Stimulated activated CD4-positive, alpha-beta T cell treated with anti-CD3 and anti-CD28 coated beads, Interleukin-4, amount 100 ng/mL, for 4 hours (primary cell): ENCODE data around the gene FAM186B.
"Not testable (repeated sequence)": the region's sequence is repeated elsewhere in the genome, so short reads cannot be mapped to it uniquely, and the experiment has no call there.

Experiments
- DNase-seq, 2 experiments: peaks; one replicate each; pipeline ENCODE4 v3.0.0-alpha.2; 2020

Gene FAM186B

DNA sequence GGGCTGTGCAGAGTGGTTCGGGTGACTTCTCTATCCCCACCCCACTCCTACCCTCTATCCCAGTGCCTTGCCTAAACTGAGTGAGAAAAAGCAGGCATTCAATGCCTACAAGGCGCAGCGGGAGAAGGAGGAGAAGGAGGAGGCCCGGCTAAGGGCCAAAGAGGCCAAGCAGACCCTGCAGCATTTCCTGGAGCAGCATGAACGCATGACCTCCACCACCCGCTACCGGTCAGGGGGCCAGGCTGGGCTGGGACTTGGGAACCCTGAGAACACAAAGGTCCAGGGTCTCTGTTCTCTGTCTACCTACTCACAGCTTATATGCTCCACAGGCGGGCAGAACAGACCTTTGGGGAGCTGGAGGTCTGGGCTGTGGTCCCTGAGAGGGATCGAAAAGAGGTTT, 29.6 kb upstream of the FAM186B start:
- no peak for DNase-seq

DNA sequence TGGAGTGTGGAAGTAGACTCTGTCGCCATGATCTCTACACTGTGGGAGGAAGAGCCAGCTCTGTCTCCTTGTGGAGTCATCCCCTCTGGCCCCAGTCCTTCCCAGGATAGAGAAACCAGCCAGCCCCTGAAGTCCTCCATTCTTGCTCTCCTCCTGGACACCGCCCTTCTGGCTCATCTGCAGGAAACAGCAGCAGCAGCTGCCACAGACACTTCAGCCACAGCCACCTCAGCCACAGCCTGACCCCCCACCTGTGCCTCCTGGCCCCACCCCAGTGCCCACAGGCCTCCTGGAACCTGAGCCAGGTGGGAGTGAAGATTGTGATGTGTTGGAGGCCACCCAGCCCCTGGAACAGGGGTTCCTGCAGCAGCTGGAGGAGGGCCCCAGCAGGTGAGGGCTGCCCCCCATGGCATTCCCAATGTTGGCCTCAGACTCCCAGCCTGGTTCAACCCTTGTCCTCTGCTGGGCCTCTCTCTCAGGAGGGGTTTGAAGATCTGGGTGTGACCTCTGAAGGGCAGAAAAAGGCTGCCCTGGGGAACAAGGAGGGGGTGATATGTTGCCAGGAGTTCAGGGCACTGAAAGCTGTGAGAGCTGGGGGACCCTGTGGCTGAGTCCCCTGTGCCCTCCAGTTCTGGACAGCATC, 28.4 kb upstream of the FAM186B start:
- no peak for DNase-seq

DNA sequence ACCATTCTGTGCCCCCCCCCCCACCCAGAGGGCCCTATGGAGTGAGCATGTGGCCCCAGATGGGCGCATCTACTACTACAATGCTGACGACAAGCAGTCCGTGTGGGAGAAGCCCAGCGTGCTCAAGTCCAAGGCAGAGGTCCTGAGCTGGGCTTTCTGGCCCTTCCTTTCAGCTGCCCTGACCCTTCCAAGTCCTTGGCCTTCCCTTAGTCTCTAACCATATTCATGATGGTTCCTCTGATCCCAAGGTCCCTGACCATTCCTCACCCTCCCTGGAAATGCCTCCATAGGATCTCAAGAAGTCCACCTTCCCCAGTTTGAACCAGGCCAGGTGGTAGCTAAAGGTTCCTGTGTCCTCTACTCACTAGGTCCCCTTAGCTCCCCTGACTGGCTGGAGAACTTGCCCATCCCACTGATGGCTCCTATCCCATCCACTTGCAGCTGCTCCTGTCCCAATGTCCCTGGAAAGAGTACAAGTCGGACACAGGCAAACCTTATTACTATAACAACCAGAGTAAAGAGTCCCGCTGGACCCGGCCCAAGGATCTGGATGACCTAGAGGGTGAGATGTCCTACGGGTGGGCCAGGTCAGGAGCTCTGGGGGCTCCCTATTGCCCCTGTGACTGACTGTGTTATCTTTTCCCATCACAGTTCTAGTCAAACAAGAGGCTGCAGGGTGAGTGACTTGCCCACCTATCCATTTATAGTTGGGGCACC, 27.7 kb upstream of the FAM186B start:
- no peak for DNase-seq

DNA sequence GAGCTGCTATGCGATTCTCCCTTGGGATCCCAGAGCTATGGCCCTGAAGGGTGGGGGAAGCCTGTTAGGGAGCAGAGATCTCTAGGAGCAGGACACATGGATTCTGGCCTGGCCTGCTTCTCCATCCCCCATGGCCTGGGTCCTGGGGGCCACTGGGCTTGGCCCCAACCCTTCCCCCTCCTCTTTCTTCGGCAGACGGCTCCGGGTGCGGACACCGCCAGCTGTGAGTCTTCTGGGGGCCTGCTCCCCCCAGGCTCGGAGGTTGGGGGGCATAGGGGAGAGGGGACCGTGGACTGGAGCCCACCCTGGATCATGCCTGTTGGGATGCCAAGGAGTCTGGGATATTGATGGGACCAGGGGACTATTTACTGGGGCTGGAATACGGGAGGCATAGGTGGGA, 27.0 kb upstream of the FAM186B start:
- DNase-seq = no peak

DNA sequence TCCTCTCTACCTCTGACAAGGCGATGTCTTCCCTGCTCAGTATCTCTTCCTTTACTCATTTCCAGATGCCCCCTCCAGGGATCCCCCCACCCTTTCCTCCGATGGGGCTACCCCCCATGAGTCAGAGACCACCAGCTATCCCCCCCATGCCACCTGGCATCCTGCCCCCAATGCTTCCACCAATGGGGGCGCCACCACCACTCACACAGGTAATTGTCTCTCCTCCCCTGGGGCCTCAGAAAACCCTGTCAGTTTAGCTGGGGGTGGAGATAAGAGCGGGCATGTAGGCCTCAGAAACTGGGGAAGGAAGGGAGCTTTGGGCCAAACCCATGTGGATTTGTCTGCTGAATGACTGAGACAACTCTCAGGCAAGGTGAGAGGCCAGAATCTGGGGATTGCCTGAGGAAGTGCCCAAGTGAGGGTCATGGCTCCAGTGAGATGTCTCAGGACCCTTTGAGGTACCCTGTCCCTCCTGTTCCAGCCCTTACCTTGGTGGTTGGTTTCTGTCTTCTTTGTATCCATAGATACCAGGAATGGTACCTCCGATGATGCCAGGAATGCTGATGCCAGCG, 26.0 kb upstream of the FAM186B start:
- no peak for DNase-seq

DNA sequence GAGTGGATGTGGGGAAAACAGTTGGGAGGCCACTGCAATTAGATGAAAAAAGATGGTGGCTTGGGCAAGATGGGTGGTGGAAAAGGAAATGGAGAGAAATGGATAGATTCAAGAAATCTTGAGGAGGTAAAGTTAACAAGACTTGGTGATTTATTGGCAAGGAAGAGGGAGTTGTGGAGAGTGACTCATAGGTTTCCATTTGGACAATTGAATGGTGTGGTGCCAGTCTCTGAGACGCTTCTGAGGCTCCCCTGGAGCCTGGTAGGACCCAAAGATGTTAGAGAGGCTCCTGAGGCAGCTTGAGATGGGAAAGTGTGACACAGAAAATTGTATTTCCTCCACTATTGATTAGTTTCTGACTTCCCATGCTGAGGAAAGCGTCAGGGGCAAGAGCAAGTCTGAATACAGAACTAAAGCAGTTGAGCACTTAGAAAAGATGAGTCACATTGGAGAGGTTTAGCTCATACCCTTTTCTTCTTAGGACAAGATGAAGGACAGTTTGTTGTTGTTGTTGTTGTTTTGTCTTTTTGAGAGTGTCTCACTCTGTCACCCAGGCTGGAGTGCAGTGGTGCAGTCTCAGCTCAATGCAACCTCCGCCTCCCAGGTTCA, 22.4 kb upstream of the FAM186B start:
- no peak for DNase-seq

DNA sequence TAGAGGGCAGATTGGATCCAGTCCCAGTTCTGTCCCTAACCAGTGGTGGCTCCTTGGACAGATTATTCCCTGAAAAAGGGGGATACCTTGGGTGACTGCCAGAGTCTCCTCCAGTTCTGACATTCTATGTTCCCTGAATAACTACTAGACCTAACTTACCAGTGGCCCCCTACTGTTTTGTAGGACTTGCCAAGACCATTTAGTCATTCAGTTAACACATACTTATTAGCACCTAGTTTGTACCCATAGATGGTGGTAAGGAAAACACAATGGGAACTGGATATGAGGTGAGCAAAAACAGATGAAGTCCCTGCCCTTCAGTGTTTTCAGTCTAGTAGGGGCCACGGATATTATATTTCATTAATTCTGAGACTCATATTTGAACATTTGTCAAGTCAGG, 21.4 kb upstream of the FAM186B start:
- no peak for DNase-seq

DNA sequence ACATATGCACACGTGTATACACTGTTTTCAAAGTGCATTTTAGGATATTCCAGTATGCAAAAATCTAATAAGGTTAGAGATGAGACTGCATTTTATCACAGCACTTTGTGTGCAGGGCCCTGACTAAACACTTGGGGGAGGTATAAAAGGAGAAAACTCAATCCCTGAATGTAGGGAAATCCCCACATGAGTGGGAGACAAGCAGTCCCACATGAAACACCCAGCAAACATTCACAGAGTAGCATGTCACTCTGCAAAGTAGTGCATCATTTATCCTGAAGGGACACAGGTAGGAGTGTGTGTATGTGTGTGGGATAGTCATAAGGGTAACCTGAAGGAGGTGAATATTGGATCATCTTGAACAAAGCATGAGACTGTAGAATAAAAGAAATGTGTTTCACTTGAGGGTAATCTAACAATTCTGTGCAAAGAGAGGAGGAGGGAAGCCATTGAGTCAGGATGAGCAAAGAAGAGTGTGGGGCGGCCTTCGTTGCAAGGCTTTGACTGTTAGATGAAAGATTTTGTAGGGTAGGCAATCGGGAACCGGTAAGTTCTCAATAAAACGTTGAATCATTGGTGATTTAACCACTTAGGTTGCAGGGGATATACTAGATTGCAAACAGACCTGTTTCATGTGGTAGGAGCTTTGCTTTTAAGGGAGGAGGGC, 20.9 kb upstream of the FAM186B start:
- DNase-seq = peak in 1 of 2 experiments; percentile 37

DNA sequence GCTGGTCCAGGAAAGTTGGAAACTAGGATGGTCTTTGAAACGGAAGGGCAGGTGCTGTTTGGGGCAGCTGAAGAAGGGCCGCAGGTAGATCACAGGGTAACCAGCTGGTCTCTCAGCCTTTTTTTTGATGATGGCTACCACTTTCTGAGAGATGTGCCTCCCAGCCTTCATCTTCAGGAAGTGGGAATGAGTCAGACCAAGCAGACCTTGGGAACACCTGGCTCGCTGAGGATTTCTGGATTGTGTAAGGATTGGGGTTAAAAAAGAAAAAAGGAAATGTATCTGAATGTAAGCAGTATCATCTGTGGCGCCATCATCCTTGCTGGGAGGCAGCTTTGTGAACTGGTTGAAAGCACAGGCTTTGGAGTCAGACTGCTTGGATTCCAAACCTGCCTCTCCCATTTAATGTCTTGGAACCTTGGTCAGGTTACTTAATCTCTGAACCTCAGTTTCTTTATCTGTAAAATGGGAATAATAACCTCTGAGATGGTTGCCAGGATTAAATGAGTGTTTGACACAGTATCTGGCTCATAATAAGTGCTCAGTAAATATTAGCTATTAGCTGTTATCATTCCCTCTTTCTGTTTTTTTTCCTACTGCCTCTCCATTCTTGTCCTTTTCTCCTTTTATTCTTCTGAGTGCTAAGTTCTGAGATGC, 19.6 kb upstream of the FAM186B start:
- DNase-seq = no peak

DNA sequence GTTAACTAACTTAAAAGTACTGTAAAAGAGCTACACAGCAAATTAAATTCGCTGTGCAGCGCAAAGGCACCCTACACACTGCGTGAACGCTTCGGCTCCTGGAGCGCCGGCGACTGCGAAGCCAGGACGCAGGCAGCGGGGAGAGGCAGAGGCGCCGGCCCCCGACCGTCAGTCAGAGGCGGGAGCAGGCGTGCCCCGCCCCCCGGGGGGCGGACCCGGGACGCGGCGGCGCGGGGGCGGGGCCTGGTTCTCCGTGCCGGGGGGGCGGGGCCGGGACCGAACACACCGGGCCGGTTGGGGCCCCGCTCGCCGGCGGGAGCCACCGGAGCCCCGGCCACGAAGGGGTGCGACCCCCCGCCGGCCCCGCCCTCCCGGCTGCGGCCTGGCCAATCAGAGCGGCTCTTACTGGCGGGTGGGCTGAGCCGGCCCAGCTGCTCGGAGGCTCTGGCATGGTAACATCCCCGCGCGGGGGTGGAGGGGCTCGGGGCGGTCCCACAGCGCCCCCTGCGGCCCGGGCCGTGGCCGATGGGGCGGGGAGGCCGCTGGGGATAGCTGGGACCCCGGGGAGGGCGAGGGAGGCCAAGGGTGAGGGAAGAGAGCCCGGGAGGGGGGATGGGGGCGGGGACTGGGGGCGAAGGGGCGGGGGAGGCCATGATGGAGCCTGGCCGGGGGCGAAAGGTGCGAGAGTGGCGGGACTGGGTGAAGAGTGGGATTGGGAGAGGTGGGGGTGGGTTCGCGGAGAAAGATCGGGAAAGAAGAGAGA, 17.9 kb upstream of the FAM186B start, which contains the start of gene PRPF40B:
PRPF40B (plus strand) TSS at position 420 of the 763 bp plus-strand sequence; CDS start at position 450, 30 bp downstream.
- peak; percentile 83 to 84 for DNase-seq

DNA sequence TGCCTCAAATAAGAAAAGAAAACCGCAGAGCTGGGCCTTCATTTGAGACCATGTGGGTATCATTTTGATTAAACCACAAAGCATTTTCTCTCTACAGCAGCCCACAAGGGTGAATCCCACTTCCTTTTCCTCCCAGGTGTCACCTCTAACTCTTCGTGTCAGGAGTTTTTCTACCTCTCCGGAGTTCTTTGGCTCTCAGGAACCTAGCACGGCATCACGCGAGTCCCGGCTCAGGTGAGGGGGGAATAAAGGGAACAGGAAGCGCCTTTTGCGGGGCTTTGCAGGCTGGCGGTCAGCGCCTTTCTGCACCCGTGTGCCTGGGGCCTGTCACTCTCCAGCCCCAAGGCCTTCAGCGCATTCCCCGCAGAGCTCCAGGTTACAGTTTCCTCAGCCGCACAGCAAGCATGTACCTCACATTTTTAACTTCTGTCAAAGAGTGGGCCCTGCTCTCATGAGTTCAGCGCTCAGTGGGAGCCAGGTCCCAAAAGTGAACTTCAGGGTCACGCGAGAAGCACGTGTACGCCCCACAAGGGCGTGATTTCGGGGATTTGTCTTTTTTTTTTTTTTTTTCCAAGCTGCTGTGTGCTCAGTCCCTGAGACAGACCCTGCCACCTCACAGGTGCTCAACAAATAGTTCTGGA, 17.2 kb upstream of the FAM186B start:
- peak; percentile 18 to 35 for DNase-seq

DNA sequence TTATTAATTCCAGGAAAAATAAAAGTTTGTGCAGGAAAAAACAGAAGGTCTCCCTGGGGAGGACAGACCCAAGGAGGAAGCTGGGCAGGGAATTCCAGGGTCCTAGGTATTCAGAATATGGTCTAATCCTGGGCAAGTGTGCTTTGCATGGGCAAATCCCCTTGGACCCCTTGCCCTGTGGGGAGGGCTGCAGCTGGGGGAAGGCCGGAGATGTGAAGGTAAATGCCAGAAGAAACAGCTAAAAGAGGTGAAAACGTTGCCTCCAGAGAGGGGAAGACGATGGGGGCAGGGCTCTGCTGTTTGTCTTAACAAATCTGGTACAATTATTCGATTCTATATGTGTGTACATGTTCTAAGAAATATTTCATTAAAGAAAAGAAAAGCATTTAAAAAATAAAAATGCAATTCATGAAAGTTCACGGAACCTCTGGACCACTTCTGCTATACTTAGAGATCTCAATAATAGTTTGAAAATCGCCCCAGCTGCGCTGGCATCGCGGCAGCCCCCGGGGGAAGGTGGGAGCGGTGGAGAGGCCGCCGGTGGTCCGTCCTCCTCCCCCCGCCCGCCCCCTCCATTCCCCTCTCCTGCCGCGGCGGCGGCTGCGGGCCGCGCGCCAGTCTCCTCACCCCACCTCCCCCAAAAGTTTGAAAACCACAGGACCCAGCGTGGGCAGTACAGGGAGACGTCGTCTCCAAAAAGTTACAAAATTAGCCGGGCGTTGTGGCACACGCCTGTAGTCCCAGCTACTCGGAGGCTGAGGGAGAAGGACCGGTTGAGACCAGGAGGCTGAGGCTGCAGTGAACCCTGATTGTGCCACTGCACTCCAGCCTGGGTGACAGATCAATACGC, 16.4 kb upstream of the FAM186B start:
- peak in 1 of 2 experiments; percentile 21 for DNase-seq

DNA sequence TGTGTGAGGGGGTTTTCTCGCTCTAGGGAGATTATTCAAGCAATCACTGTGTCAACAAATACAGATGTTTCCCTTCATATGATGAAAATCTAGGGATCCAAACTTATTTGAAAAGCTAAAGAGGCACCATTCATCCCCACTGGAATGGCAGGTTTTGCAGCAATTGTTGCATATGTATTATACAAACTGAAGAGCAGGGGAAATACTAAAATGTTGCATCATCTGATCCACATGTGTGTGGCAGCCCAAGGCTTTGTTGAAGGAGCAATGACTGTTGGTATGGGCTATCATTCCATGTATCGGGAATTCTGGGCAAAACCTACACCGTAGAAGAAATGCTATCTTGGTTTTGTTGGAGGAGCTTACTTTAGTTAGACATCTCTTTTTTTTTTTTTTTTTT, 13.8 kb upstream of the FAM186B start:
- no peak for DNase-seq

DNA sequence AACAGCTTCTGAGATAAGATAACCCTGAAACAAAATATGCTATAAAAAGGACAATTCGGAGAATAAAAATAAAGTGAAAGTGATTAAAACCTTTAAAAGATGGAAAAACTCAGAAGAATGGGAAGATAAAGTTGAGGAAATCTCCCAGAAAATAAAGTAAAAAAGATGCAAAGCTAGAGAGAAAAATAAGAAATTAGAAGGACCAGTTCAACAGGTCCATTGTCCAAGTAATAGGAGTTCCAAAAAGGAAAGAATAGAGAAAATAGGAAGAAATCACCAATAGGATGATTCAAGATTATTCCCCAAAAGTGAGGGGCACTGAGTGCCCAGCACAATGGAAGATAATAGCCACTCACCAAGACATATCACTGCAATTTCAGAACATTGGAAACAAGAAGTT, 13.1 kb upstream of the FAM186B start:
- no peak for DNase-seq

DNA sequence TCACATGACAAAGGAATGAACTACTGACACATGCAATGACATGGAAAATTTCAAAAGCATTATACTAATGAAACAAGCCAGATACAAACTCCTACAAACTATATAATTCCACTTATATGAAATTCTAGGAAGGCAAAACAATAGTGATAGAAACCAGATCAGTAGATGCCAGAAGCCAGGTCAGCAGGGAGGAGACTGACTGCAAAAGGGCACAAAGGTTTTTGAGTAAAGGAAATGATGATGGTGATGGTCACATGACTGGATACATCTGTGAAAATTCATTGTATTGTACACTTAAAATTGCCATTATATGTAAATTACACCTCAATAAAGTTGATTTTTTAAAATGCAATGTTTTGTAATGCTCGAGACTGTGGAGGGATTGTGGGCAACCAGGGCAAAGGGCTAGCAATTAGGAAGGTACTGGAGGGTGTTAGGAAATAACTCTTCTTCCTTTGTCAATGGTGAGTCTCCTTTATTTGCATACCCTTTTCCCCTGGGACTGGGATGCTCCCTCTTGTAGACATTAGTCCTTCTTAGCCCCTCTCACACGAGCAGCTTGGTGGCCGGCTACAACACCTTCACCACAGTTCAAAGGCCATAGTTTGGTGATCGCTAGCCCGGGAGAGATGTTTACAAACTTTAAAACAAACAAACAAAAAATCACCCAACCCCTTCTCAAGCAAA, 11.2 kb upstream of the FAM186B start:
- no peak for DNase-seq

DNA sequence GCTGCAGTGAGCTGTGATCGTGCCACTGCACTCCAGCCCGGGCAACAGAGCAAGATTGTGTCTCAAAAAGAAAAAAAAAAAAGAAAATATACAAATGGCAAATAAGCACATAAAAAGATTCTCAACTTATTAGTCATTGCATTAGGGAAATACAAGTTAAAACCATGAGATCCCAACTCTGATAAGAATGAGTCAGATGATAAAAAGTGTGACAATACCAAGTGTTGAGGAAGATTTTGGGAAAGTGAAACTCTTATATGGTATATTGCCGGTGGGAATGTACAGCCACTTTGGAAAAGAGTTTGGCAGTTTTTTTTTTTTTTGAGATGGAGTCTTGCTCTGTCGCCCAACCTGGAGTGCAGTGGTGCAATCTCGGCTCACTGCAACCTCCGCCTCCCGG, 10.3 kb upstream of the FAM186B start:
- DNase-seq = no peak

DNA sequence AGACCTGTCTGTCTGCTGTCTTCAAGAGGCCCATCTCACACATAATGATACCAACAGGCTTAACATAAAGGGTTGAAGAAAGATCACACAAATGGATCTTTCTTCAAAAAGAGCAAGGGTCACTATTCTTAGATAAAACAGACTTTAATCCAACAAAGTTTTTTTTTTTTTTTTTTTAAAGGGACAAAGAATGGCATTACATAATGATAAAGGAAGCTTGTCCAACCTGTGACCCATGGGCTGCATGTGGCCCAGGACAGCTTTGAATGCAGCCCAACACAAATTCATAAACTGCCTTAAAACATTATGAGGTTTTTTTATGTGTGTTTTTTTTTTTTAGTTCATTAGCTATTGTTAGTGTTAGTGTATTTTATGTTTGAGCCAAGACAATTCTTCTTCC, 6.8 kb upstream of the FAM186B start:
- DNase-seq = no peak

DNA sequence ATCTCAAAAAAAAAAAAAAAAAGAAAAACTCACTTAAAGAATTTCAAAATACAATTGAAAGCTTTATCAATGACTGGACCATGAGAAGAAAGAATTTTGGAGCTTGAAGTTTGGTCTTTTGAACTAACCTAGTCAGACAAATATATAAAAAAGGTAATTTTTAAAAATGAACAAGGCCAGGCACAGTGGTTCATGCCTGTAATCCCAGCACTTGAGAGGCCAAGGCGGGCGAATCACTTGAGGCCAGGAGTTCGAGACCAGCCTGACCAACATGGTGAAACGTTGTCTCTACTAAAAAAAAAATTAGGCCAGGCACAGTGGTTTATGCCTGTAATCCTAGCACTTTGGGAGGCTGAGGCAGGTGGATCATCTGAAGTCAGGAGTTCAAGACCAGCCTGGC, 5.3 kb upstream of the FAM186B start:
- not testable (repeated sequence) for DNase-seq

DNA sequence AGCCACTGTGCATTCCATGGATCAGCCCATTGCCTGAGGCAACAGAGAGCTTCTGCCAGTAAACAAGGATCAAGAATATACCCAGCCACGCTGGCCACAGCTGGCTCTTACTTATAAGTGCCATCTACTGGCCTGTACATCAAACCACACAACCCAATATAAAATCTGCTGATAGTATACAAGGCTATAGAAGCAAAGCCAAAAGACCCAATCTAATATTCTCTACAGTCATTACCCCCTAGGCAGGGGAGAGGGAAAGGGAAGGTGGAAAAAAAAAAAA, 4.4 kb upstream of the FAM186B start:
- no peak for DNase-seq
